EL (cell line): ENCODE measurements around the gene OBSL1.

ENCODE experiments used
- DNase-seq: peaks from one replicate; pipeline ENCODE4 v3.0.0-alpha.2; 2016

The OBSL1 gene

DNA sequence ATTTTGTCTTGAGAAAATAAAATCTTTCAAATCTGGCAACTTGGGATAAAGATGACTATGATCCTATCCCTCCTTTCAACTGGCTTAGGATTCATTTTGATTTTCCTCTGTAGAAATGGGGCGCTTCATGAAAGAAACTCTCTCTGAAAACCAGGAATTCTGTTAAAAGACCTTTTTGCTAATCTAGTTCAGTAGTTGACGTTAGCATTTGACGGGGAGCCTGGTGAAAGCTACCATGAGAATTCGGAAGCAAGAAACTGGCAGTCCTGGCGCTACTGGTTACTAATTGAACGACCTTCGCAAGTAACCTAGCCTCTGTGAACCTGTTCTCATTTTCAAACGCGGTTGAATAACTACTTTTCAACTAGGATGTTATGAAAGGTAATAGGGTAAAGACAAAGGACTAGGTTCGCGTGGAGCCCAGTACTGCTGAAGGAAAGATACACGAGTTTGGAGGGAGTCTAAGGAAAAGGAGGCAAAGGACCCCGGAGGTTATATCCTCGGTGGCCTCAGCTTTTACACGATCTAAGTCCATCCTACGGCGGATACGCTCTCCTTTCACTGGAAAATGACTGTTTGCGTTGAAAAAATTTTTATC is 25.7 kb upstream of the OBSL1 start:
- no peak for DNase-seq

DNA sequence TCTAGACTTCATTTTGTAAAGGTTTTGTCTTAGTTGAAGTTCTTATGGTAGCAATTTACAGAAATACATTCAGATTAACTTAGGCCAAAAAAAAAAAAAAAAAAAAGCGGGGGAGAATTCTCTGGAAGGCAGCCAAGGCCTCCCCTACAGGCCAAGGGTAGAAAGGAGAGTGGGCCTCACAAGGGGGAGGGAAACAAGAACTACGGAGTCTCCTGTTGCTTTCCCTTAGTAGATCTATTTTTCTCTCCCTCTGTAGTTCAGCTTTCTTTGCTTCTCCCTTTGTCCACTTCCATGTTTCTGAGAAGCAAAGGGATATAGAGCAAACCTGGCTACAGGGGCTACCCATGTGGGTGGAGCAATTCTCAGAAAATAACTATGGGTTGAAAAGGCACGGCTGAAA is 23.9 kb upstream of the OBSL1 start:
- DNase-seq = peak; percentile 34

GRCh38 chr2:219593154-219593553 is 21.8 kb upstream of the OBSL1 start:
- no peak for DNase-seq

GRCh38 chr2:219592736-219593135 is 21.4 kb upstream of the OBSL1 start:
- no peak for DNase-seq

DNA sequence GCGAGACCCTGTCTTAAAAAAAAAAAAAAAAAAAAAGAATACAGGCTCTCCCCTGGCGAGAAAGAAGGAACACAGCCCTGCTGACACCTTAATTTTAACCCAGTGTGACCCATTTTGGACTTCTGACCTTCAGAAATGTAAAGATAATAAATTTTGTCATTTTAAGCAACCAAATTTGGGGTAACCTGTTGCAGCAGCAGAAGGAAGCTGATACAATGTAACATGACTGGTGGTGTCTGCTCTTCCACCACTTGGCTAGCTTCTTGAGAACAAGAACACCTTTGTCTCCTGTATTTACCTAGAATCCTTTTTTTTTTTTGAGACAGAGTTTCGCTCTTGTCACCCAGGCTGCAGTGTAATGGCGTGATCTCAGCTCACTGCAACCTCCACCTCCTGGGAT is 19.8 kb upstream of the OBSL1 start:
- DNase-seq = no peak

- no peak for DNase-seq
Measured at GRCh38 chr2:219581346-219581745, 10.0 kb upstream of the OBSL1 start.

DNA sequence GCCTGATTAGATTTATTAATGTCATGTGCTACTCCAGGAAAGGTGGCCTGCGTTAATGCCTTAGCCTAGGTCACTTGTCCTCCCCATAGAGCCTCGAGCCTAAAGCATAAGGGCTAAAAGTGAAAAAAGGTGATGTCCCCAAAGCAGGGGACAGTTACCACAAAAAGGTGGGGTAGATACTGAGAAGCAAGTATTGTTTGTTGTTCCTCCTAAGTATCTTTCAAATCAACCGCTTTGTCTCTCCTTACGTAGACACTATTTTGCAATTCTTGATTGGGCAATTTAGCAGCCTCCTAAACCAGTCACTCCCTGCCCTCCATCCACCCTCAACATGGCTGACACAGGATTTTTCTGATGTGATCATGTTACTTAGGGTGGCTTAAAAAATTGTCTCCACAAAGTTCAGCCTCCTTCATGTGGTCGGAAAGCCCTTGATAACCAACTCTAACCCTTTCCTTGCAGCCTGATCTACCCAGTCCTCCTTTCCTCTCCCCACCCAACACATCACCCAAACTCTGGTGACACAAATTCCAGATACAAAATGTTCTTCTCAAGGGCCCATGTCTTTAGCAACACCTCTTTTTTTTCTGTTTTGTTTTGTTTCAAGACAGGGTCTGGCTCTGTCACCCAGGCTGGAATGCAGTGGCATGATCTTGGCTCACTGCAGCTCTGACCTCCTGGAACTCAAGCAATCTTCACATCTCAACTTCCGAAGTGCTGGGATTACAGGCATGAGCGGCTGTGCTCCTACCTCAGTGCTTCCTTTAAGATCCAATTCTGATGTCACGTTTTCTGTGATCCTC is 7.7 kb upstream of the OBSL1 start:
- peak; percentile 19 for DNase-seq

DNA sequence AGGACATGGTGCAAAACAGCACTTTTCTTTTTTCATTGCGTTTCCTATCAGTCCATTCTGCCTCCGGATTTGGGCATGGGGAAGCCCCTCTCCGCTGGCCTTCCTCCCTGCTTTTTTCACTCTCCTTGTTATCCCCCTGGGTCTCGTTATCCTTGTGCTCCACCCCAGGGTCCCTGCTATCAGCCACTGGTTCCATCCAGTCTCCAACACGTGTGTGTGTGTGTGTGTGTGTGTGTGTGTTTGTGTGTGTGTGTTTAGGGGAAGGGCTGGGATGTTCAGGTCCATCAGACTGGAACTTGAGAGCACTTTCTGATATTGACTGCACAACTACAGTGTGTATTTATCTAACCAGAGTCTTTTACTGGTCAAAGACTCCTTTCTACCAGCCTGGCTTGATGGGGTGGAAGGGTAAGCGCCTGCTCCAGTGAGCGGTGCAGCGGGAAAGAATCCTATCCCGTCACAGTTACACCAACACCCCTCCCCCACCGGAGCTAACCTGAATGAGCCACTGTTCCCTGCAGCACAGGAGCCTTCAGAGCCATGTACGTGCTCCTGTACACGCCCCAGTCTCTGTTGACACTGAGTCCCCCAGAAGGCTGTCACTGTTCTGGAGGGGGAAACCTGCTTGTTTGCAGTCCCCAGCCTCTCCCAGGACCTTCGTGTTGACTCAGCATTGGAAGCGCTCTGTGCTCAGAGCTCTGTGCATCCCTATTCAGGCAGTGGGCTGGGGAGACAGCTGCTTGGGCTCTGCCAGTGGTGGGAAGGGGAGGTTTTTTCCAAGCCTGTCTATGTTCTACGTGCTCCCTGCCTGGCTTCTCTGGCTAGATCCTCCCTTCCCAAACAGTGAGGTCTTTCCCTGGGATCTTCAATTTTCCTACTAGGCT is 5.4 kb upstream of the OBSL1 start:
- no peak for DNase-seq

- no peak for DNase-seq
Measured at GRCh38 chr2:219575566-219576504, 4.5 kb upstream of the OBSL1 start.

- DNase-seq = no peak
Measured at GRCh38 chr2:219574484-219575311, 3.4 kb upstream of the OBSL1 start.

- DNase-seq = no peak
Measured at GRCh38 chr2:219573166-219573565, 1.8 kb upstream of the OBSL1 start.

- DNase-seq = no peak
Measured at GRCh38 chr2:219572237-219573001, 1.1 kb upstream of the OBSL1 start, which contains the start of gene INHA. Gene INHA (plus strand): TSS chr2:219572310. CDS start chr2:219572375, 65 bp downstream.

GRCh38 chr2:219570924-219571310 is 422 bp downstream of the OBSL1 start:
- peak; percentile 21 for DNase-seq

DNA sequence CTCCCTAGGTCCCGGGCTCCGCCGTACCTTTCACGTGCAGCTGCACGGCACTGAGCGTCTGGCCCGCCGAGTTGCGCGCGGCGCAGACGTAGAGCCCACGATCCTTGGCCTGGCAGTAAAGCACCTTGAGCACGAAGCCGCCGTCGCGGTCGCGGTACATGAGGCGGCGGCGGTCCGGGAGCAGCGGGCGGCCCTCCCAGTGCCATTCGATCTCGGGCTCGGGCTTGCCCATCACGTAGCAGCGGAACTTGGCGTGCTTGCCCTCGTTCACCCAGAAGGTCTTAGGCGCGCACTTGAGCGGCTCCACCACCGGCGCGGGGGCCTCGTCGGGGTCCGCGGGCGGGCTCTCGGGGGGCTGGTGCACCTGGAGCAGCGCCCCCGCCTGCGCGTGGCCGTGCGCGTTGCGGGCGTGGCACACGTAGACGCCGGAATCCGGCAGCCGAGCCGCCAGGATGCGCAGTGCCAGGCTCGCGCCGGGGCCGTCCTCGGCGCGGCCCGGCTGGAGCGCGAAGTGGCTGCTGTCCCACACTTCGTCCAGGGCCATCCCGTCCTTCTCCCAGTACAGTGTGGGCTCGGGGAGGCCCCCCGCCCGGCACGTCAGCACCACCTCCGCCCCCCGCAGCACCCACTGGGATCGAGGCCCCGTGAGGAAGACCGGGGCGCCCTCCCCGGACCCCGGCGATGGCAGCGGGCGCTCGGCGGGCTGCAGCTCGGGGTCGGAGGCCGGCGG is 980 bp downstream of the OBSL1 start:
- DNase-seq = peak; percentile 52

GRCh38 chr2:219569635-219570034 is 1.7 kb downstream of the OBSL1 start:
- DNase-seq = no peak

- DNase-seq = no peak
Measured at GRCh38 chr2:219569041-219569440, 2.3 kb downstream of the OBSL1 start.

GRCh38 chr2:219567791-219568361 is 3.5 kb downstream of the OBSL1 start:
- DNase-seq = no peak

DNA sequence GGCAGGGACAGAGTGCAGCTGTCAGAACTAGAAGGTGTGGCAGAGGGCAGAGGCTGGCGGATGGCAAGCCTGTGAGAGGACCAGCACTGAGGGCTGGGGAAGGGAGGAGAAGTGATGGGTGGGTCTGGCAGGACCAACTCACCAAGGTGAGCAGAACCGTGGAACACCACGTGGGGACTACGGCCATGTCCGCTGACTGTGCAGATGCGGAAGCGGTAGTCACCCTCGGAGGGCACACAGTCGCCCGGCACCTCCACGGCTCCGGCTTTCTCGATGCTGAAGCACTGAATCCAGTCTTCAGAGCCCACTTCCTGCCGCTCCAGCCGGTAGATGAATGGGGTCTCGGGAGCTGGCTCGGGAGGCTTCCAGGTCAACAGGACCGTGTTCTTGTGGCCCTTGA is 4.2 kb downstream of the OBSL1 start:
- DNase-seq = no peak

- no peak for DNase-seq
Measured at GRCh38 chr2:219566640-219567039, 4.7 kb downstream of the OBSL1 start.
